ENCODE data around the gene TUFM. TPM values are rescaled to one million over a fixed set of nuclear protein-coding genes. Genes with fewer than 3 reads are reported as not detected.

Gene TUFM
- total RNA-seq, 1 experiment from 2014 or later: 342 TPM

DNA sequence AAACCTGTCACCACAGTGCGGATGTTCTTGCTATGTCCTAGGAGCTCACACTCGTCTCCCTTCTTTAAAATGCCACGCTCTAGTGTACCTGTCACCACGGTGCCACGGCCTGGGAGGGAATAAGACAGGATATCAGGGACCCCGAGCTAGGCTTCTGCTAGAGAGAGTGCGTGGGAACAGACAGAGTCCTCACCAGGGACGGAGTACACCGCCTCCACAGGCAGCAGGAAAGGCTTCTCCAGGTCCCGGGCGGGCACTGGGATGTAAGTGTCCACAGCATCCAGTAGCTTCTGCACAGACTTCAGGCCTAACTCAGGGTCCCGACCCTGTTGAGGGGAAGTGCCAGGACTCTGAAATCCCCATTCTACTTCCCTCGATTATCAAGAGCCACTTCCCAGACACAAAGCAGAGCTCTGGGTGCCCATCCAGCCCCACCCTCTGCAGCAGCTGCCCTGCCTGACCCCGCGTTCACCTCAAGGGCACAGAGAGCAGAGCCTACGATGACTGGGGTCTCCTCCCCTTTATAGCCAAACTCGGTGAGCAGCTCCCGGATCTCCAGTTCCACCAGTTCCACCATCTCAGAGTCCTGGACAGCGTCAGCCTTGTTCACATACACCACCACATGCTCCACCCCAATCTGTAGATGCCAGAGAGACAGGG lies 1.8 kb downstream of the TUFM start:
- peaks cover 20% of the 10 kb centered on the region; the same call in 1 of the 2 replicates for H3K36me3 ChIP-seq (ENCODE audit: low read depth)

DNA sequence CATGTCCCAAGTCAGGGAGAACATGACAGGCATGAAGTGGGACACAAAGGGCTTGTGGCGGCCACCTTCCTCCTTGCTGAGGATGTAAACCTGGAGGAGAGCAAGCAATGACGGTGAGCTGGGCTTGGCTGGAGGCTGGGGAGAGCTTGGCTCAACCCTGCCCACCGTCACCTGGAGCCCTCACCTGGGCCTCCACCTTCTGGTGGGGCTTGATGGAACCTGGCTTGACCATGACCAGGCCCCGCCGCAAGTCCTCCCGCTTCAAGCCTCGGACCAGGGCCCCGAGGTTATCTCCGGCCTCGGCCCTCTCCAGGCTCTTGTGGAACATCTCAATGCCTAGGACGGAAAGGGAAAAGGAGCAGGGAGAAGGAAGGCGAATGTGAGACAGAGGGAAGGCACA lies 2.4 kb downstream of the TUFM start:
- Histone ChIP-seq H3F3A (ENCODE audit: insufficient read depth, low read depth) (peaks cover 55% of the 10 kb centered on the region), H3K4me2 (no peak overlapping the region), H3K4me1 (replicated peaks; ENCODE audit: insufficient read depth) (peaks cover 8% of the 10 kb centered on the region), H3K36me3 (ENCODE audit: low read depth) (peaks cover 20% of the 10 kb centered on the region; the same call in 1 of the 2 replicates), H4K20me1 (ENCODE audit: insufficient read depth) (peaks cover 18% of the 10 kb centered on the region), H3K27me3 (ENCODE audit: insufficient read depth, low read depth) (no peaks in the 10 kb centered on the region), H3K9me2 (ENCODE audit: insufficient read depth) (no peaks in the 10 kb centered on the region), H3K27ac (no peak overlapping the region), H3K4me3 (no peak overlapping the region), H3K9me3 (ENCODE audit: insufficient read depth, low read depth) (no peaks in the 10 kb centered on the region), H3K79me2 (ENCODE audit: low read depth) (peaks cover 33% of the 10 kb centered on the region), H2AFZ (no peak overlapping the region)
- DNase-seq: no peak
- no peak for TF ChIP-seq EZH2 (IDR thresholded peaks at IDR 0.05; ENCODE audit: low read depth)
- TF ChIP-seq, protein P1, sequence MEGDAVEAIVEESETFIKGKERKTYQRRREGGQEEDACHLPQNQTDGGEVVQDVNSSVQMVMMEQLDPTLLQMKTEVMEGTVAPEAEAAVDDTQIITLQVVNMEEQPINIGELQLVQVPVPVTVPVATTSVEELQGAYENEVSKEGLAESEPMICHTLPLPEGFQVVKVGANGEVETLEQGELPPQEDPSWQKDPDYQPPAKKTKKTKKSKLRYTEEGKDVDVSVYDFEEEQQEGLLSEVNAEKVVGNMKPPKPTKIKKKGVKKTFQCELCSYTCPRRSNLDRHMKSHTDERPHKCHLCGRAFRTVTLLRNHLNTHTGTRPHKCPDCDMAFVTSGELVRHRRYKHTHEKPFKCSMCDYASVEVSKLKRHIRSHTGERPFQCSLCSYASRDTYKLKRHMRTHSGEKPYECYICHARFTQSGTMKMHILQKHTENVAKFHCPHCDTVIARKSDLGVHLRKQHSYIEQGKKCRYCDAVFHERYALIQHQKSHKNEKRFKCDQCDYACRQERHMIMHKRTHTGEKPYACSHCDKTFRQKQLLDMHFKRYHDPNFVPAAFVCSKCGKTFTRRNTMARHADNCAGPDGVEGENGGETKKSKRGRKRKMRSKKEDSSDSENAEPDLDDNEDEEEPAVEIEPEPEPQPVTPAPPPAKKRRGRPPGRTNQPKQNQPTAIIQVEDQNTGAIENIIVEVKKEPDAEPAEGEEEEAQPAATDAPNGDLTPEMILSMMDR (conservative IDR thresholded peaks at IDR 0.05): no peak
- BruUV-seq (replicated peaks): no TSS peak
- ChIA-PET CTCF (no interaction called here), POLR2A (ENCODE audit: unreplicated experiment) (no interaction called here)
- intact Hi-C loops (cut with micrococcal nuclease; ENCODE audit: unreplicated experiment): no loop called here

More for the DNA sequence above, 1.8 kb downstream of the TUFM start:
- peaks cover 33% of the 10 kb centered on the region for H3K79me2 ChIP-seq (ENCODE audit: low read depth)
- DNase-seq: peak in 1 of 2 experiments; percentile 23
- no peak overlapping the region for H2AFZ ChIP-seq
- H3K4me2 ChIP-seq: peak overlapping the region; percentile 83
- H3K4me1 ChIP-seq (replicated peaks; ENCODE audit: insufficient read depth): peaks cover 8% of the 10 kb centered on the region
- H3K4me3 ChIP-seq: peak overlapping the region; percentile 89; the same call in 1 of the 2 replicates
- no peaks in the 10 kb centered on the region for H3K9me2 ChIP-seq (ENCODE audit: insufficient read depth)
- ChIA-PET CTCF (no interaction called here), POLR2A (ENCODE audit: unreplicated experiment) (no interaction called here)
- H4K20me1 ChIP-seq (ENCODE audit: insufficient read depth): peaks cover 13% of the 10 kb centered on the region
- no peak overlapping the region for H3K27ac ChIP-seq
- TF ChIP-seq EZH2 (IDR thresholded peaks at IDR 0.05; ENCODE audit: low read depth): no peak
- TF ChIP-seq, protein P1 (conservative IDR thresholded peaks at IDR 0.05): no peak
- H3F3A ChIP-seq (ENCODE audit: insufficient read depth, low read depth): peaks cover 49% of the 10 kb centered on the region
- no peaks in the 10 kb centered on the region for H3K27me3 ChIP-seq (ENCODE audit: insufficient read depth, low read depth)
- no TSS peak for BruUV-seq (replicated peaks)
- H3K9me3 ChIP-seq (ENCODE audit: insufficient read depth, low read depth): no peaks in the 10 kb centered on the region
- intact Hi-C loops (cut with micrococcal nuclease; ENCODE audit: unreplicated experiment): no loop called here

DNA sequence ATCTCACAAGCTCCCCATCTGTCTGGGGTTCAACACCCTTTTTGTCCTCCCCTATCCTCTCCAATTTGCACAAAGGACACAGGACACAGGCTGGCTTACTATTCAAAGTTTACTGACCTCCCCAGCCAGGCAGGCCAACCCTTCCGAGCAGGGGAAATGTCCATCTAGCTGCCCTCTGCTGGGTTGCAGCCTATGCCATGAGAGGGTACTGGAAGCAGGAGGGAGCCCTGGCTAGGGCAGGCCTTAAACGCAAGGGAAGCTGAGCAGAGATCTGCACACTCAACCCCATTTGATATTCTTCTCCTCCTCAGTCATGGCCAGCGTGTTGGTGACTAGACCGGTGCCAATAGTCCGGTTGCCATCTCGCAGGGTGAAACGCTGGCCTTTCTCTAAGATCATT lies 3.5 kb downstream of the TUFM start:
- Histone ChIP-seq H3F3A (ENCODE audit: insufficient read depth, low read depth) (peaks cover 66% of the 10 kb centered on the region), H3K9me3 (ENCODE audit: insufficient read depth, low read depth) (no peaks in the 10 kb centered on the region), H2AFZ (no peak overlapping the region), H4K20me1 (ENCODE audit: insufficient read depth) (peaks cover 22% of the 10 kb centered on the region), H3K79me2 (ENCODE audit: low read depth) (peaks cover 33% of the 10 kb centered on the region), H3K4me2 (no peak overlapping the region), H3K36me3 (ENCODE audit: low read depth) (peaks cover 24% of the 10 kb centered on the region; the same call in 1 of the 2 replicates), H3K4me1 (replicated peaks; ENCODE audit: insufficient read depth) (peaks cover 8% of the 10 kb centered on the region), H3K27ac (no peak overlapping the region), H3K9me2 (ENCODE audit: insufficient read depth) (no peaks in the 10 kb centered on the region), H3K4me3 (no peak overlapping the region), H3K27me3 (ENCODE audit: insufficient read depth, low read depth) (no peaks in the 10 kb centered on the region)
- ChIA-PET POLR2A (ENCODE audit: unreplicated experiment) (interaction anchor here (0.6 to 0.7 kb wide), 2 partner anchors 15 to 82 kb away, joined by 3 read pairs; partner anchors contain the start of gene RABEP2), CTCF (no interaction called here)
- intact Hi-C loops (cut with micrococcal nuclease; ENCODE audit: unreplicated experiment): no loop called here
- no peak for TF ChIP-seq EZH2 (IDR thresholded peaks at IDR 0.05; ENCODE audit: low read depth)
- TF ChIP-seq, protein P1 (conservative IDR thresholded peaks at IDR 0.05): no peak
- peak in 1 of 2 experiments; percentile 28 for DNase-seq
- no TSS peak for BruUV-seq (replicated peaks)

All from PC-9 (cell line).